Endothelial cell (in vitro differentiated cells): Measurements from ENCODE around the gene GMDS. TPM values are rescaled to one million over a fixed set of nuclear protein-coding genes. Genes with fewer than 3 reads are reported as not detected.

Experiments
- DNase-seq: peaks from one replicate; pipeline ENCODE4 v3.0.0; 2021; ENCODE audit warnings: low spot score
- H3K27ac Mint-ChIP-seq: one replicate; pipeline ENCODE4 v1.8.0; 2021; ENCODE audit warnings: mixed read lengths, inconsistent platforms; ENCODE audit not compliant: unreplicated experiment
- H3K27me3 Mint-ChIP-seq: one replicate; pipeline ENCODE4 v1.8.0; 2021; ENCODE audit warnings: mild to moderate bottlenecking, moderate library complexity, mixed read lengths, inconsistent platforms; ENCODE audit not compliant: unreplicated experiment
- H3K36me3 Mint-ChIP-seq: one replicate; pipeline ENCODE4 v1.8.0; 2021; ENCODE audit warnings: mild to moderate bottlenecking, low read depth, mixed read lengths, inconsistent platforms; ENCODE audit not compliant: unreplicated experiment
- H3K4me1 Mint-ChIP-seq: one replicate; pipeline ENCODE4 v1.8.0; 2021; ENCODE audit warnings: mild to moderate bottlenecking, mixed read lengths, inconsistent platforms; ENCODE audit not compliant: unreplicated experiment
- H3K4me3 Mint-ChIP-seq: one replicate; pipeline ENCODE4 v1.8.0; 2021; ENCODE audit warnings: mild to moderate bottlenecking, mixed read lengths, inconsistent platforms; ENCODE audit not compliant: unreplicated experiment
- H3K9me3 Mint-ChIP-seq: one replicate; pipeline ENCODE4 v1.8.0; 2021; ENCODE audit warnings: mixed read lengths, inconsistent platforms; ENCODE audit not compliant: unreplicated experiment
- CTCF ChIP-seq: fragments of 200-600 bp; sonication (generic); IDR thresholded peaks from one replicate; pipeline ENCODE4 v1.5.0; 2021; ENCODE audit warnings: antibody characterized with exemption; ENCODE audit not compliant: unreplicated experiment
- total RNA-seq: library from RNA; stranded (reverse); fragmentation: NEBNext Ultra II Directional; extraction: Animal tissue kit (Norgen Biotek cat#: 25700); gene quantifications from one replicate; pipeline ENCODE4 v1.2.1, GENCODE V29; 2021; ENCODE audit not compliant: unreplicated experiment

GMDS gene
- total RNA-seq, 1 donor from 2014 or later = 36.0 TPM

- Mint-ChIP-seq H3K4me3 (no peak overlapping the region), H3K9me3 (no peaks in the 10 kb centered on the region), H3K36me3 (no peaks in the 10 kb centered on the region), H3K27ac (no peak overlapping the region), H3K4me1 (peaks cover 3% of the 10 kb centered on the region), H3K27me3 (no peaks in the 10 kb centered on the region)
- no peak for DNase-seq
- TF ChIP-seq CTCF = no peak
Observed at GRCh38 chr6:2215342-2215741, 30.1 kb downstream of the GMDS start.

GRCh38 chr6:2213086-2213485 lies 32.3 kb downstream of the GMDS start:
- Mint-ChIP-seq H3K9me3 (no peaks in the 10 kb centered on the region), H3K4me3 (no peak overlapping the region), H3K36me3 (no peaks in the 10 kb centered on the region), H3K27ac (no peak overlapping the region), H3K27me3 (no peaks in the 10 kb centered on the region), H3K4me1 (peaks cover 4% of the 10 kb centered on the region)
- TF ChIP-seq CTCF = no peak
- no peak for DNase-seq

- no peak overlapping the region for H3K27ac Mint-ChIP-seq
- no peaks in the 10 kb centered on the region for H3K27me3 Mint-ChIP-seq
- H3K4me1 Mint-ChIP-seq = peaks cover 4% of the 10 kb centered on the region
- DNase-seq = peak; percentile 66
- peak; percentile 46 for TF ChIP-seq CTCF
- no peaks in the 10 kb centered on the region for H3K9me3 Mint-ChIP-seq
- no peak overlapping the region for H3K4me3 Mint-ChIP-seq
- peaks cover 6% of the 10 kb centered on the region for H3K36me3 Mint-ChIP-seq
Observed at GRCh38 chr6:2209226-2209809, 36.1 kb downstream of the GMDS start.

GRCh38 chr6:2208468-2208867 lies 36.9 kb downstream of the GMDS start:
- Mint-ChIP-seq H3K4me3 (no peak overlapping the region), H3K4me1 (peaks cover 4% of the 10 kb centered on the region), H3K9me3 (no peaks in the 10 kb centered on the region), H3K36me3 (peaks cover 6% of the 10 kb centered on the region), H3K27ac (no peak overlapping the region), H3K27me3 (no peaks in the 10 kb centered on the region)
- TF ChIP-seq CTCF = no peak
- no peak for DNase-seq

GRCh38 chr6:2205396-2205795 lies 40.0 kb downstream of the GMDS start:
- Mint-ChIP-seq H3K27ac (no peak overlapping the region), H3K36me3 (peaks cover 6% of the 10 kb centered on the region), H3K27me3 (no peaks in the 10 kb centered on the region), H3K9me3 (no peaks in the 10 kb centered on the region), H3K4me3 (no peak overlapping the region), H3K4me1 (peaks cover 2% of the 10 kb centered on the region)
- no peak for DNase-seq
- no peak for TF ChIP-seq CTCF
